Central memory CD4-positive, alpha-beta T cell (primary cell): ENCODE measurements around the gene NPAS3.
"Not testable (repeated sequence)": the region's sequence is repeated elsewhere in the genome, so short reads cannot be mapped to it uniquely, and the experiment has no call there.

Experiments
- DNase-seq: peaks from one replicate; pipeline ENCODE4 v3.0.0; 2022

Gene NPAS3

DNA sequence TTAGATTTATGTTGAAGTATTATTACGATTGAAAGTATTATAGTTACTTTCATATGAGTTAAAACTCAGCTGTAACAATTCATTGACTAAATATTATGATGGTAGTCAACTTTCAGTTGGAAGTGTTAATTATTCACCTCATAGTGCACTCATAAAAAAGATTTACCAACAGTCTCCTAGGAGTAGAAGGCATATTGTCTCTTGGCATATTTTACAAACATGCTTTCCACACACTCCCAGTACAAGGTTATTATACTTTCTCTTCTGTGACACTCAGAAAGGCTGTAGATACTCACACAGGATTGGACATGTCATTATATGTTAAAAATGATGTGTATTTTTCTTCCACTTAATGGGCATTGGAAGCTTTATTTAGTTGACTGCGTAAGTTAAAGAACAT lies 147.1 kb downstream of the NPAS3 start:
- DNase-seq, result no peak

DNA sequence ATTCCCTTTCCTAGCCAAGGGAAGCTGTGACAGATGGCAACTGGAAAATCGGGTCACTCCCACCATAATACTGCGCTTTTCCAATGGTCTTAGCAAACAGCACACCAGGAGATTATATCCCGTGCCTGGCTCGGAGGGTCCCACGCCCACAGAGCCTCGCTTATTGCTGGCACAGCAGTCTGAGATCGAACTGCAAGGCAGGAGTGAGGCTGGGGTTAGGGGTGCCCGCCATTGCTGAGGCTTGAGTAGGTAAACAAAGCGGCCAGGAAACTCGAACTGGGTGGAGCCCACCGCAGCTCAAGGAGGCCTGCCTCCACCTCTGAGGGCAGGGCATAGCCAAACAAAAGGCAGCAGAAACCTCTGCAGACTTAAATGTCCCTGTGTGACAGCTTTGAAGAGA lies 149.6 kb downstream of the NPAS3 start:
- not testable (repeated sequence) for DNase-seq

DNA sequence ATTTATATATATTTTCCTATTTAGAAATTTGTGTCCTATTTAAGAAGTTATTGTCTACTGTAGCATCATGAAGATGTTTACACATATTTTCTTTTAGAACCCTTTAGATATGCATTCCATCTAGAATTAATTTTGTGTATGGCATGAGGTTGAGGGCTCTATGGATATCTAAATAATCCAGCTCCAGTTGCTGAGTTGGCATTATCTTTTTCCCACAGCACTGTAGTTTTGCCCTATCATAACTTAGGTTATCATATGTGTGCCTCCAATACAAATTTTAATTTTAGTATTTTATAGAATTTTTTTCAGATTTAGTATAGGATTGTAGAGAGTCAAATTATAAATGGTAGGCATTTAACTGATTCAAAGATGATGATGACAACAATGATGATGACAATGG lies 159.3 kb downstream of the NPAS3 start:
- DNase-seq, result no peak

DNA sequence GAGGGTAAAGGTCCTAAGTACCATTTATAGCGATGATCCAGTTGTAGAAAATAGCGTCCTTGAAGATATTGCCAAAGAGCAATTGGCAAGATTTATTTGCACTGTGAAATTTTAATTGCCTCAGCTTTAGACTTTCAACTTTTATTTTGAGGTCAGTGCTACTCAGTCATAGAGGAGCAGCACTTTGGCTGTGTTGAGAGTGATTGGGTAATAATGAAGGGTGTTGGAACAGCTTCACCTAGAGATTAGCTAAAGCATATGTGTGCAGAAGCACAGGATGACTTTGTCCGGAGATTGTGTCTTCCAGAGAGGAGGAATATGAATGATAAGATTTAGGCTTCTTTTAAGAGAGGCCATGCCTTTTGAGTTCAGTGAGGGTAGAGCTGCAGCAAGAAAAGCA lies 164.8 kb downstream of the NPAS3 start:
- DNase-seq, result no peak

DNA sequence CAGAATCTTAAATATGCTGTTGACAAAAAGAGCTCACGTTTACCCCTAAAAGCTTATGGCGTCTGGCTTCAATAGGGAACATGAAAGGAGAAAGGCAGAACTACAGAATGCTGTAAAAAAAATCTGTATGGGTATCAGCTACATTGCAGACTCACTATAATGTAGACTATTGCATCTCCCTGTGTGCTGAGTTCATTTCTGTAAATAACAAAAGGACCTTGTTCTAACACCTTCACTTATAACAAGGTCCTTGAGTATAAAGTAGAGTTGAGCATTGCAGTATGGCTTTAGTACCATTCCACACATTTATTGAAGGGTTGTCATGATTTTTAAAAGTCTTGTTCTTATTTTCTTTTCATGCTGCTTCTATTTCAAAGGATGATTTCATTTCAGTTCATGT lies 165.3 kb downstream of the NPAS3 start:
- DNase-seq, result no peak

DNA sequence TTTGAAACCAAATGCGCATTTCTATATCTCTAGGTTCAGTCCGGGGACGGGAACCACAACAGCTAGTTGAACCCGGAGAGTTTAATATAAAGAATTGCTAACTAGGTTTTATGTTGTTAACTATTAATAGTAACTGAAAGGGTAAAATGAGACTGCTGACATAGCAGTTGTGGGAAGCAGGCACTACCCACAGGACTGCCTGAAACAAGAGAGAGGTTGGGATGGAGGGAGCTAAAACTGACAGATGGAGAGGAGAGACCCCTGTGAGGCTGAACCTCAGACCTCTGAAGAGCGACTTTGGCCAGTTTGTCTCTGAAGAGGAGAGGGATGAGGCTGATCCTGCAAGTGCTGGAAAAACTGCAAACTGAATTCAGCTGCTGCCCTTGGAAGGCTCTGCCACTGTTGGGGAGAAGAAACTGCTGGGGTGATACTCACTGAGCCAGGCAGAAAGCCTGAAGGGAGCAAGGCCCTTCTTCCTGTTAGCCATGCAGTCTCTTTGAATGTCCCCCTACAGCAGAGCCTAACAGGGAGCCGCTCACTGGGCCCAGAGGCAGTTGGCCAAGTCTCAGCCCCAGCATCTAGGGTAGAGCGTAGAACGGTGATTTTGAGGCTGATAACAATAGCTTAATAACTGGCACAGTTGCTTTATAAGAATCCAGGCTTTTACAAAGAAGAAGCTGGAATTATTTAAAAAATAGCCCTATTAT lies 172.2 kb downstream of the NPAS3 start:
- no peak for DNase-seq

DNA sequence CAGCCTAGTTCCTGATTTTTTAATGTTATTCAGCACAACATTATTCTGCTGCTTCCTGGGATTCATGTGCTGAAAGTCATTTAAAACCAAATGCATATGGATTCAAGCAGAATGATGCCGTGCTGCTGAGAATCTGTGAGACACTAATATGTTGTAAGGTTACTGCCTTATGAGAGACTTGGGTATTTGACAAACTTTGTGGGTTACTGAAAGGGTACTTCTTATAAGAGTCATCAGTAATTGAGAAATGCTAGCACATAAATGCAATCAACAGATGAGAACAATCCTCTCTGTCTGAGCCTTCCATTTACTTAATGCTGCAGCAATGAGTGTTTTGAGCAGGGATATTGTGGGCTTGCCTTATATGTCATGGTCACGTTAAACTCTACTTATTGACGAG lies 175.7 kb downstream of the NPAS3 start:
- DNase-seq, result no peak

DNA sequence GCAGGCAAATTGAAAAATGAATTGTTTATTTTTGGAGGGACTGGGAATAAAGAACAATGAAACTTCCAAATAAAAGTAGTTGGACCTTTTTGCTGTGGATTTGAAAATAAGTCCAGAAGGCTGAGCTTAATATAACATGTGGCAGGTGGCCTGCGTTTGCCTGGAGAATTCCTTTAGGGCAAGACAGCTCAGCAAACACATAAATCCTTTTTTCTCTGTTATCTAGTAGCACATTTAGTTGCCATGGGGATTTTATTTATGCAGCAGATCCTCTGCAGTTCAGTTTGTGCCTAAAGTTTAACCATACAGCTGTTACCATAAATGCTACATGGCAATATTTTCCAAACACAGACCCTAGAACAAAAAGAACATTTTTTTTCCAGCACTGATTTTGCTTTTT lies 180.0 kb downstream of the NPAS3 start:
- DNase-seq, result no peak

DNA sequence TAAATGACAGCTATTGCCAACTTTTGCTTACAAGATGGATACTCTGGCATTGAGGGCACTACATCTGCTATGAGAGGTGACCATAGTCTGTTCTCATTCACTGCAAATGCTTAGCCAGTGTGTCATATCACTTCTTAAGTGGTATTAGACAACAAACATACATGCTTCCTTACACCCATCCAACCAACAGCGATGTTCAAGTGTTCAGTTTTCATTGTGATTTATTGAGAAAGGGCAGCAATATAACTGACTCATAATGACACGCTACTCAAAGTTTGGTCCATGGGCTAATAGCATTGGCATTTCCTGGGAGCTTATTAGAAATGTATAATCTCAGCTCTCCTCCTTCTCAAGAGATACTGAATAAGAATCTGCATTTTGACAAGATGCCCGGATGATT lies 181.7 kb downstream of the NPAS3 start:
- no peak for DNase-seq

DNA sequence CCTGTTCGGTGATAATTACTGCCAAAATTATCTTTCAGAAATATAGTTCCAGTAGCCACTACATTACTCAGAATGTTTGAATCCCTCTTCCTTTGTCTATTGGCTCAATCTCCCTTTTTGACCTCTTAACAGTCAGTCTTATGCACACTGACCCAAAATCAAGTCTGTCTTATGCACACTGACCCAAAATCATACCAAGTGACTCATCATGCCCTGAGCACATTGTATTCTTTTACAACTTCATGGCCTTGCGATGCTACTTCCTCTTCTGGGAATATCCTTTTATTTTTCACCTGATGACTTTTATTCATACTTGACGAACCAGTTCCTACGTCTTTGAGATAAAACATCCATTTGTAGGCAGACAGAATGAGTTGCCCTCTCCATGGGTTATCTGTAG lies 182.3 kb downstream of the NPAS3 start:
- DNase-seq, result no peak

DNA sequence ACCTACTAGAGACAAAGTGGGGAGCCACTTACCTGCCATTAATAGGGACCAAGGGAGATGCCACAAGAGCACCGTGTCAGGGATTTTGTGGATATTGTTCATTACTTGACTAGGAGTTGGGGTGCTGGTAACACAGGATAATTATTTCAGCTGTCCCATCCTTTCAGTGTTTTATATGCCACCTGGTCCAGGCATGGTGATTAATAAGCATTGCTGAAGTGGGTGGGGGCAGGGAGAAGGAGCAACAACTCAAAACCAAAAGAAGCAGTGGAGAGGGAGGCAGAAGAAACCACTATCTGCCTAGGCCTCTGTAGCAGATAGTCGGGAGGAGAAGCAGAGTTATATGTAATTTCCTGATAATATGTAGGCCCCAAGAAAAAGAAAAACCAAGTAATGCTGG lies 184.6 kb downstream of the NPAS3 start:
- DNase-seq, result no peak

DNA sequence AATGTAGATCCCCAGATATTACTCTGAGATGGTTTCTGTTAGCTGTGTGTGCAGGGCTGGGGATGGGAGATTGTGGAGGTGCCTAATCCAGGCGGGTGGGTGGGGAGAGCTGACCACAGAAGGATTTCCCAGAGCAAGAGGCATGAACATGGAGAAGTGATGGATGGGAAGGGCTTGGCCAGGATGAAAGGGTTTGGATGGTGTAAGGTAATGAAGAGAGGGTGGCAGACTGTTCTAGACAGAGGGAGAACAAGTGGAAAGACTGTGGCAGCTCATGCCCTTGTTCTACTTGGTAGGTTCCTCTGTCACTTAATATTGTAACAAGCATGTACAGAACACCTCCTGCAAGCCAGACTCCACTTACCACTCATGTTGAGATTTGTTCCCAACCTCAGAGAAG lies 187.8 kb downstream of the NPAS3 start:
- no peak for DNase-seq

DNA sequence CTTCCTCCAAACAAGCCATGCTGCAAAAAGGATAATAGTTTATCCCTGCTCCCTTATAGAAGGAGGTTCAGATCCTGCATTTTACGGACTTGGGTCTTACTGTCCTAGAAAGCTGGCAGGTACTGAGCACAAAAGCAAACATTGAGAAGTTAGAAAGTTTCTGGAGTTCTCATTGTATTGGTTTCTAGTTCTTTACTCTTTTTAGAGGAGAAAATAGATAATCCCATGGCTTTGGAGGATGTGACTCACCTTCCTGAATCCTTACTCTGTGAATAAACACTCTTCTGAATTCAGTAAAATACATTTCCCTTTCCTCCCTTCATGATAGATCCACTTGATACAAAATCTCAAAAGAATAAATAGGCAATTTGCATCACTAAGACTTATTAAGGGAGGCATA lies 188.9 kb downstream of the NPAS3 start:
- DNase-seq, result no peak

DNA sequence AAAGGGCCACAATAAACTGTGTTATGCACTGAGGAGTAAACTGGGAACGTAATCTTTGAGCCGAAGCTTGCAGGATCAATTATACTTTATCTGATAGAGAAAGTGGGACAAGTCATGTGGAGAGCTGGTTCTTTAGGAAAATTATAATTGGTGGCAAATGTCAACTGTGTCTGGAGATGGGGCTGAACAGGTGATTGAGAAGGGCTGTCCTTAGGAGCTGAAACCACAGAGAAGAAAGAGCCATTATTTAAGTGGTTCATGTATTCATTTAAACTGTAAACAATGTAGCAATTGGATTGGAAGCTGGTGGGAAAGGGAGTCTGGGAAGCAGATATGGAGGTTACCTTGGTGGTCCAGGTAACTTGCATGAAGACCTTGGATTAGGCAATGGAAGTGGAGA lies 193.1 kb downstream of the NPAS3 start:
- no peak for DNase-seq

DNA sequence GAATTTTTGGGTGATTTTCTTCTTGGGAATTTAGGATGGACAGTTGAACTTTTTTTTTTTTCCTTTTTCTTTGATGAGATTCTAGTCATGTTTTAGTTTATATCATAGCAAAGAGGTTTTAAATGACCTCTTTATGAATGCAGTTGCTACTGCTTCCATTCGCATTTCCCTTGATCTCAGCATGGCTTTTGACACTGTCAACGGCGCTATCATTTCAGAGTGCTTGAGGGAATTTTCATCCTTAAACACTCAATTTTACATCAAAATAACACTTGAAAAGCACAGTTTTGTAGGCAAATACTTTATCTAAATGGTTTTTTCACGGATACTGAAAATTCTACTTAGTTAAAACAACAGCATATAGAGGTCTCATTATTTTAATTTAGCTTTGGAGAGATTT lies 195.5 kb downstream of the NPAS3 start:
- DNase-seq, result no peak

DNA sequence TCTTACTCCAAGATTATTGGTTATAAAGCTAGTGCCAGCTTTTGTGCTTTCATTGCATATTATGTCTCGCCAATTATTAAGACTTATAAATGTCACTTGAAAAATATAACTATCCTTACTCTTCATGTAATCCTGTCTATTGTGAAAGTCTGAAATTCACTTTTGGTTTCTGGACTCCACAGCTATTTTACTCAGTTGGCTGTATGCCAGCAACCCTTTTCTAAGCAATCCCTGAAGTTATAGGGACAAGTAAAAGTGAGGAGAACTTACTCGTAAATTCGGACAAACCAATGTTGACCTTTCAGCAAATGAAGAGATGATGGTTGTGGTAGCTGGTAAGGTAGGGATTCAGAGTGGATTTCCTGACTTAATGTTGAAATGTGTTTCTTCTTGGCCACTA lies 196.3 kb downstream of the NPAS3 start:
- DNase-seq, result no peak

DNA sequence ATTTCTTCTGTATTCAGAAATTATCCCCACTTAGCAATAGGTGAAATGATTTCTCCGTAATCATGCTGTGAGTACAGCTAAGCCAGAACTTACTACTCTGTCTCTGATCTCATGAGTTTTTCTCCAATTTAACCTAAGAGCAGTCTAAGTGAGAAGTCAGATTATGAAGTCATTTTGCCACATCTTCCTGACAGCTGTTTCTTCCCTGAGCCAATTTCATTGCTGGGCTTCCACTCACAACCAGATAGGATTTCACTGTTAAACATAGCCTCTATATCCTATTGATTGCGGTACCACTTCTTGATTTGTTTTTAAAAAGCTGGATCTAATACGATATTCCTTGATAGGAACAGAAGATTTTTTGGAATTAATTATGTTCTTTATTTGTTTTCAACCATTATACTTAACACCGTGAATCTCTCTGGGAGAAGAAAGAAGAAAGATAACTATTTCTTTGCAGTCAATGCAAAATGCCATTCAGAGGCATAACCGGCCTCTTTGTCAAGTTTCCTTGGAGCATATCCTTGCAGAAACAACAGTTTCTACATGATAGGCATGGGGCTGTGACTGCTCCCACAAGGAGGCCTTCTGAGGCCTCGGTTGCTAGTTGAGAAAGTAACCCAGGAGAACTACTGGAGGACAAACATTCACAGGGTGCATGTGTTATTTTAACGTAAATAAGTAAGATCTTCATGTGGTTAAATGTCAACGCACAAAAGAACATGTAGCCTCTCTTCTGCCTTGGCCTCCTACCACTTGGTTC lies 212.2 kb downstream of the NPAS3 start:
- DNase-seq, result no peak

DNA sequence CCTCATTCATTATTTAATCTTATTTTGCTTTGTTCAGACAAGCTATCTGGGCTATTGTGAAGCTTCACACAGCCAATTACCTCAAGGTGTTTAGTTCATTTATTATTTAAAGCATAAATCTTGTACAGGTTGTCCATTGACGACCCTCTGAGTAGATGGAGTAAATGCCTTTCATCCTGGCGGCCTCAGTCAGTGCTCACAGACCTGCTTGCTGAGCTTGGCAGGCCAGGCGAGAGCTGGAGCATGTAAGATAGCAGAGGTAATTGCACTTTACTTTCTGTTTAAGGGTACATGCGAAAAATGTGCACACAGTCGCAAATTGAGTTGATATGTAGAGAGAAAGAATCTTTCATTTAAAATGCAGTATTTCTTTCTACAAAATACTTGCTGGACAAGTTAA lies 224.4 kb downstream of the NPAS3 start:
- DNase-seq, result no peak

DNA sequence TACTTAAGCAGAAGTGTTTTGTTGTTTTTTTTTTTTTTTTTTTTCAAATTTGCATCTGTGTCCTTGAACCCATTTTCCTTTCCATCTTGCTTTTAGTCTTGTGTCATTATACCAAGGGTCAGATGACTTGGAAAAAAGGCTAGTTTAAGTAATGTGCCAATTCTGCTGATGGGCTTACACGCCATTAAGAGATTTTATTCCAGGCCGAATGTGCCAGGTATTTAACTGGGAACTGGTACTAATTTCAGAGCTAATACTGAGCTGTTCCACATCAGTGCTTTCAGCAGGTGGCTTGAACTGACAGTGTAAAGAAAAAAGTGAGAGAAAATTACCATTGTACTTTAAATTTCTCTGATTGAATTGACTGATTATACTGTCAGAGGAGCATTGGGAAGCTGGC lies 224.9 kb downstream of the NPAS3 start:
- DNase-seq, result no peak

DNA sequence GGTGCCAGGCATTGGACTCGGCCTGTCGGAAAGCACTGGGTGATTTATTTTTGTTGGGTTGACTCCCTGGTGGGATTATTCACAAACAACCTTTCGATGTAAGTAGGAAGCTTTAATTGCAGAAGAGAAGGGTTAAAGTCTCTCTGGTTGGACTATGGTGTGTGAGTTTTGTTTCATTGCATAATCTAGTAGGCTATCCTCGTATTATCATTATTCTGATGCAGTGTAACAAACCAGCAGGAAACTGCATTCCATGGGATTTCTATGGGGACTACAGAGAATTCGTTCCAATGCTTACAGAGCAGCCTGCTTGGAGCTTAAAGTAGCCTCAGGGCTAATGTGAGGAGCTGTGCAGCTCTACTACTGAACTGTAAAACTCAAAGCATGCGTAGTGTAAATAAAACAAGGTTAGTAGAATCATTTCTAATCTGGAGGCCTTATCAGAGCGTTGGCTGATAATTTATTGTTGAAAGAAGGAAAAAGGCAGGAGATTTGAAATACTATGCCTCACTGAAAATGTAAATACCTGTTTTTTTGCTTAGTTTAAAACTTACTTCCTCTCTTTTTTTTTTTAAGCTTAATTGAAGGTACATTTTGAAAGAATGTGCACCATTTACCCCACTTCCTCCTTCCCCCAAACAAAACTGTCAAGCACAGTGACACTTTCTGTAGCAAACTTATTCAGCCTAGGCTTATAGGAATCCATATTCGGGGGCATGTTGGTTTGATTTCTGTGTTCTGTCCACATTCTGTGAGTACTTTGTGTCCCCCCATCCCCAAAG lies 226.7 kb downstream of the NPAS3 start:
- DNase-seq, result no peak

DNA sequence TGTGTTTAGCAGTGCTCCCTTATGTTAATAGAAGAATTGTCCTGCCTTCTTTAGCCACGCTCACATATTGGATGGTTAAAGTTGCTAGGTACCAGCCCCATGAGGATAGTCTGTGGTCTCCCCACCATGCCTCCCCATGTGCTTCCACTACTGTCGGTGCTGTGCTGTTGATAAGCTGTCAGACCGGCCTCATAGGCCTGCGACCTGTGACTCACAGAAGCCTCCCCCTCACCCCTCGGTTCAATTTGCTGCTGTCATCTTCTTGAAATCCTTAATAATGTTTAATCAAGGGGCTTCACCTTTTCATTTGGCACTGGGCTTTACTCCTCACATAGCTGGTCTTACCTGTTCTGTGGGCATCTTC lies 227.2 kb downstream of the NPAS3 start:
- DNase-seq, result no peak

DNA sequence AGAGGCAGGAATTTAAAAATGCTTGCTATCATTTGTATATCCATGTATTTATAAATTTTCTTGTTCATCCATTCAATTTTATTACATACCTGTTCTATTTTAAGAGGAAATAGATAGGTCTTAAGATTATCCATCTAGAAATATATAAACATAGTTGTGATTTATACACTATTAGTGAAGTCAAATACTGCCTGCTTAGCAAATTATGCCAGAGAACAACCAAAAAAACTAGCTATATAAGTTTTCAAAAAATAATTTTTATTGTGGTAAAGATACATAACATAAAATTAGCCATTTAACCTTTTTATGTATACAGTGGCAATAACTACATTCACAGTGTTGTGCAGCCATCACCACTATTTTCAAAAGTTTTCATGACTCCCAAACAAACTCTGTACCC lies 237.3 kb downstream of the NPAS3 start:
- no peak for DNase-seq

DNA sequence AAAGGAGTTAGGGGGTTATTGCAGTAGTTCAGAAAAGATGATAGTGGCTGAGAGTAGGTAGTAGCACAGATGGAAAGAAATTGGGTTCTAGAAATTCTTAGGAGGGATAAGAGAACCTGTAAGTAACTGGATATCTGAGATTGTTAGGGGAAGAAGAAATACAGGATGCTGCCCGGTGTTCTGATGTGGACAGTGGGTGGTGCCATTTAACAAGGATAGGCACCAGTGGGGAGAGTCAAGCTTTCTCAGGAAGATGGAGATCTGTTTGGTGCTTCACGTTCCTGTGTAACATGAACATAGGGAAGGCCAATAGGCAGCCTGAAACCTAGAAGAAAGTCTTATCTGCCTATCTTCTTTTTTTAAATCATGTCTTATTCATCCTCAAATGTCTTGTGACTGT lies 245.9 kb downstream of the NPAS3 start:
- no peak for DNase-seq

DNA sequence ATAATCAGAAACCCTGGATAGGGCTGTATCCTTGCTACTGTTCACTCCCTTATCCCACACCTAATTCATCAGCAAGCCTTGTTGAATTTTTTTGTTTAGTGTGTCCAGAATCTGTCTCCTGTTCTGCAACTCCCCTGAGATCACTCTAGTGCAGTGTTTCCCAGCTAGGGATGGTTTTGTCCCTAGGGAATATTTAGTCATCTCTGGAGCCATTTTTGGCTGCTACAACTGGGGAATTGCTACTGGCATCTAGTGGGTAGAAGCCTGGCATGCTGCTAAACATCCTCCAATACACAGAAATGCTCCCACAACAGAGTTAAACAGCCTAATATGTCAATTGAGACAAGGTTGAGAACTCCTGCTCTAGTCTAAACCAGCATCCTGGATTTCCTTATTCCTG lies 248.0 kb downstream of the NPAS3 start:
- DNase-seq, result no peak
